ENCODE results near the gene SEMA3B.

DNA sequence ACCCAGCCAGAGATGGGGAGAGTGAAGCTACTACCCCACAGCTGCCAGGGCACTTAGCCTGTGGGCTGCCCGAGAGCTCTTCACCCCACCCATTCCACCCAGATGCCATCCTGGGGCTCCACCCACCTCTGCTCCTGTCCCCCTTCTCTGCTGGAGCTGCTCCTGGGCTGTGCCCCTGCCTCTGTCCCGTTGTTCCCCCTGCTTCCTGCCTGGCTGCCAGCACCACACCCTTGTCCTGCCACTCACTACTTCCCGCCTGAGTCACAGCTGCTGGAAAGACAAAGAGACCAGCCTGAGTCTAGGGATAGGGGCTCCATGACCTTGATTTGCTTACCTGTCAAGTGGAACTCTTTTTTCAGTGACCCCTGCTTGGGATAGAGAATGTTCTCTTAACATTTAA lies 20.6 kb upstream of the SEMA3B start:
- TF ChIP-seq, protein P1, sequence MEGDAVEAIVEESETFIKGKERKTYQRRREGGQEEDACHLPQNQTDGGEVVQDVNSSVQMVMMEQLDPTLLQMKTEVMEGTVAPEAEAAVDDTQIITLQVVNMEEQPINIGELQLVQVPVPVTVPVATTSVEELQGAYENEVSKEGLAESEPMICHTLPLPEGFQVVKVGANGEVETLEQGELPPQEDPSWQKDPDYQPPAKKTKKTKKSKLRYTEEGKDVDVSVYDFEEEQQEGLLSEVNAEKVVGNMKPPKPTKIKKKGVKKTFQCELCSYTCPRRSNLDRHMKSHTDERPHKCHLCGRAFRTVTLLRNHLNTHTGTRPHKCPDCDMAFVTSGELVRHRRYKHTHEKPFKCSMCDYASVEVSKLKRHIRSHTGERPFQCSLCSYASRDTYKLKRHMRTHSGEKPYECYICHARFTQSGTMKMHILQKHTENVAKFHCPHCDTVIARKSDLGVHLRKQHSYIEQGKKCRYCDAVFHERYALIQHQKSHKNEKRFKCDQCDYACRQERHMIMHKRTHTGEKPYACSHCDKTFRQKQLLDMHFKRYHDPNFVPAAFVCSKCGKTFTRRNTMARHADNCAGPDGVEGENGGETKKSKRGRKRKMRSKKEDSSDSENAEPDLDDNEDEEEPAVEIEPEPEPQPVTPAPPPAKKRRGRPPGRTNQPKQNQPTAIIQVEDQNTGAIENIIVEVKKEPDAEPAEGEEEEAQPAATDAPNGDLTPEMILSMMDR (IDR thresholded peaks at IDR 0.05), result peak in 1 of 6 experiments; percentile 4
- no peak for TF ChIP-seq POLR2A (IDR thresholded peaks at IDR 0.05)
